Measurements from ENCODE around the gene GLIPR1L1. TPM values are rescaled to one million over a fixed set of nuclear protein-coding genes. Genes with fewer than 3 reads are reported as not detected.
A peak's percentile ranks its signal among the peaks of the same experiment; 100 is the strongest.

GLIPR1L1 gene
- total and polyA plus RNA-seq, 2 experiments from 2014 or later = not detected

- peak within 1 kb of the TSS; percentile 39 for H3K27ac ChIP-seq
- peak; percentile 94 for TF ChIP-seq CTCF (IDR thresholded peaks at IDR 0.05; ENCODE audit: low read depth, low read length)
- no peaks in the 10 kb centered on the region for H3K27me3 ChIP-seq
- no peaks in the 10 kb centered on the region for H3K4me1 ChIP-seq (ENCODE audit: low read depth)
- DNase-seq (ENCODE audit: low read depth in 1 of 2, low spot score in 1 of 2) = peak; percentile 93 to 99
- peak within 1 kb of the TSS; percentile 34 for H3K4me3 ChIP-seq
- no peaks in the 10 kb centered on the region for H3K9me3 ChIP-seq (ENCODE audit: low read depth)
- H3K36me3 ChIP-seq = no peaks in the 10 kb centered on the region
These were observed 56.5 kb downstream of the GLIPR1L1 start, which contains the start of gene GLIPR1L2 for GRCh38 chr12:75390899-75391538. Gene GLIPR1L2, plus strand, starts transcription at chr12:75391089. Its CDS starts 28 bp downstream, at chr12:75391117.

GRCh38 chr12:75404231-75404630 lies 69.8 kb downstream of the GLIPR1L1 start:
- no peak overlapping the region for H3K27ac ChIP-seq
- no peak for DNase-seq (ENCODE audit: low read depth in 1 of 2, low spot score in 1 of 2)
- no peak for TF ChIP-seq CTCF (IDR thresholded peaks at IDR 0.05; ENCODE audit: low read depth, low read length)

GRCh38 chr12:75407683-75408082 lies 73.2 kb downstream of the GLIPR1L1 start:
- H3K27me3 ChIP-seq = no peaks in the 10 kb centered on the region
- H3K36me3 ChIP-seq = no peaks in the 10 kb centered on the region
- H3K4me3 ChIP-seq = no peak overlapping the region
- no peak overlapping the region for H3K27ac ChIP-seq
- no peak for DNase-seq (ENCODE audit: low read depth in 1 of 2, low spot score in 1 of 2)
- TF ChIP-seq CTCF (IDR thresholded peaks at IDR 0.05; ENCODE audit: low read depth, low read length) = no peak
- H3K9me3 ChIP-seq (ENCODE audit: low read depth) = no peaks in the 10 kb centered on the region
- H3K4me1 ChIP-seq (ENCODE audit: low read depth) = no peaks in the 10 kb centered on the region

More at GRCh38 chr12:75404231-75404630, 69.8 kb downstream of the GLIPR1L1 start:
- Histone ChIP-seq H3K9me3 (ENCODE audit: low read depth) (no peaks in the 10 kb centered on the region), H3K36me3 (no peaks in the 10 kb centered on the region), H3K27me3 (no peaks in the 10 kb centered on the region), H3K4me1 (ENCODE audit: low read depth) (no peaks in the 10 kb centered on the region), H3K4me3 (no peak overlapping the region)

- no peaks in the 10 kb centered on the region for H3K9me3 ChIP-seq (ENCODE audit: low read depth)
- no peaks in the 10 kb centered on the region for H3K27me3 ChIP-seq
- H3K27ac ChIP-seq = no peak overlapping the region
- DNase-seq (ENCODE audit: low read depth in 1 of 2, low spot score in 1 of 2) = no peak
- H3K36me3 ChIP-seq = no peaks in the 10 kb centered on the region
- no peak overlapping the region for H3K4me3 ChIP-seq
- no peak for TF ChIP-seq CTCF (IDR thresholded peaks at IDR 0.05; ENCODE audit: low read depth, low read length)
- H3K4me1 ChIP-seq (ENCODE audit: low read depth) = no peaks in the 10 kb centered on the region
These were observed 75.4 kb downstream of the GLIPR1L1 start for GRCh38 chr12:75409830-75410229.

- Histone ChIP-seq H3K9me3 (ENCODE audit: low read depth) (no peaks in the 10 kb centered on the region), H3K36me3 (no peaks in the 10 kb centered on the region), H3K4me3 (no peak overlapping the region), H3K27ac (no peak overlapping the region), H3K27me3 (no peaks in the 10 kb centered on the region), H3K4me1 (ENCODE audit: low read depth) (no peaks in the 10 kb centered on the region)
- no peak for DNase-seq (ENCODE audit: low read depth in 1 of 2, low spot score in 1 of 2)
- TF ChIP-seq CTCF (IDR thresholded peaks at IDR 0.05; ENCODE audit: low read depth, low read length) = no peak
These were observed 80.2 kb downstream of the GLIPR1L1 start for GRCh38 chr12:75414671-75415070.

All from cardiac muscle cell (in vitro differentiated cells and primary cell).